GM12874 (cell line): ENCODE results near the gene FOXRED2.

Source experiments
- TF ChIP-seq, protein P1 (sequence below): IDR thresholded peaks from 2 replicates; pipeline ENCODE4 v1.5.1; 2011; ENCODE audit warnings: low read depth, mild to moderate bottlenecking, control low read depth, low read length, moderate library complexity; ENCODE audit not compliant: insufficient read depth

The FOXRED2 gene

DNA sequence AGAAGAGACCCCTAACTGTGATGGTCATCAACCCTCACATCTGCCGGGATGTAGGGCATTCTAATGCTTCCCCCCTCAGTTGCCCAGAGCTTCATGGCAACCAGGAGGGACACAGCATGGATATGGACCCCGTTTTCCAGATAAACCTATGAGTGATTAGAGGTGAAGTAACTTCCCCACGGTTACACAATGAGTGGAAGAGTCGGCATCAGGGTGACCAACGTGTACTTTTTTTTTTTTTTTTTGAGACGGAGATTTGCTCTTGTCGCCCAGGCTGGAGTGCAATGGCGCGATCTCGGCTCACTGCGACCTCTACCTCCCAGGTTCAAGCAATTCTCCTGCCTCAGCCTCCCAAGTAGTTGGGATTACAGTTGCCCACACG lies 50.4 kb downstream of the FOXRED2 start:
- TF ChIP-seq, protein P1, sequence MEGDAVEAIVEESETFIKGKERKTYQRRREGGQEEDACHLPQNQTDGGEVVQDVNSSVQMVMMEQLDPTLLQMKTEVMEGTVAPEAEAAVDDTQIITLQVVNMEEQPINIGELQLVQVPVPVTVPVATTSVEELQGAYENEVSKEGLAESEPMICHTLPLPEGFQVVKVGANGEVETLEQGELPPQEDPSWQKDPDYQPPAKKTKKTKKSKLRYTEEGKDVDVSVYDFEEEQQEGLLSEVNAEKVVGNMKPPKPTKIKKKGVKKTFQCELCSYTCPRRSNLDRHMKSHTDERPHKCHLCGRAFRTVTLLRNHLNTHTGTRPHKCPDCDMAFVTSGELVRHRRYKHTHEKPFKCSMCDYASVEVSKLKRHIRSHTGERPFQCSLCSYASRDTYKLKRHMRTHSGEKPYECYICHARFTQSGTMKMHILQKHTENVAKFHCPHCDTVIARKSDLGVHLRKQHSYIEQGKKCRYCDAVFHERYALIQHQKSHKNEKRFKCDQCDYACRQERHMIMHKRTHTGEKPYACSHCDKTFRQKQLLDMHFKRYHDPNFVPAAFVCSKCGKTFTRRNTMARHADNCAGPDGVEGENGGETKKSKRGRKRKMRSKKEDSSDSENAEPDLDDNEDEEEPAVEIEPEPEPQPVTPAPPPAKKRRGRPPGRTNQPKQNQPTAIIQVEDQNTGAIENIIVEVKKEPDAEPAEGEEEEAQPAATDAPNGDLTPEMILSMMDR: no peak

DNA sequence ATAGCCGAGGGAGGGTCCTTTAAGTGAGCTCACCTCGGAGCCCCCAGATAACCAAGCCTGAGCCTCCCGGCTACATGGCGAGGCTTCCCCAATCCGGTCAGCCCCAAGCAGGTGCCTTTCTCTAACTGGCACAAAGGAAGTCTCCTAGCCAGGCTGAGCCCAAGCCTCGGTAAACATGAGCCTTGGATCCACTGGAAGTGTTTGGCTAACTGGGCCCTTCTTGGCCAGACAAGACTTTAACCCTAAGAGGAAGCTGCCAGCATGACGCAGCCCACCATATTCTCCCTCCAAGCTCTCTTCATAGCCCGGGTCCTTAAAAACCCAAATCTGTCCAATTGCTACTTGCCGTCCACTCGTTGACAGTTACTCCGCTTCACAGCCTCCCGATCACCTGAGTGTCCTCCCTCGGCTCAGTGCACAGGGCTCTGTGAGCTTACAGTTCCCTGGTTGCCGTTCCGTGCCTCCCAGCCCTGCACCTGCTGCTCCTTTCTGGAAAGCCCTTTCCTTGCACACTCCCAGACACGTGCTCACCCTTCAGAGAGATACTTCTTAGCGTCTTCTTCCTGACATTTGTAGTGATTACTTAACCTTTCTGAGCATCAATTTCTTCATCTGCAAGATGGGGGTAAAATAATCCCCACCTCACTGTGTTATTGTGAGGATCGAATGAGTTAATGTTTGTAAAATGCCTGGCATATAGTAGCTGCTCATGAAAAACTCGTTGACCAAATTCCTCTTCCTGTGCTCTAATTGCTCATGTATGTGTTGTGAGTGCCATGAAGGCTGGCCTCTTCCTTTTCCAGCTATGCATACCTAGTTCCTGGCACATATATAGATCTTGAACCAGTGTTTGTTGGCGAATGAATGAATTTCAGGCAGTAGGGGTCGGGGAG lies 51.0 kb downstream of the FOXRED2 start:
- TF ChIP-seq, protein P1: no peak

DNA sequence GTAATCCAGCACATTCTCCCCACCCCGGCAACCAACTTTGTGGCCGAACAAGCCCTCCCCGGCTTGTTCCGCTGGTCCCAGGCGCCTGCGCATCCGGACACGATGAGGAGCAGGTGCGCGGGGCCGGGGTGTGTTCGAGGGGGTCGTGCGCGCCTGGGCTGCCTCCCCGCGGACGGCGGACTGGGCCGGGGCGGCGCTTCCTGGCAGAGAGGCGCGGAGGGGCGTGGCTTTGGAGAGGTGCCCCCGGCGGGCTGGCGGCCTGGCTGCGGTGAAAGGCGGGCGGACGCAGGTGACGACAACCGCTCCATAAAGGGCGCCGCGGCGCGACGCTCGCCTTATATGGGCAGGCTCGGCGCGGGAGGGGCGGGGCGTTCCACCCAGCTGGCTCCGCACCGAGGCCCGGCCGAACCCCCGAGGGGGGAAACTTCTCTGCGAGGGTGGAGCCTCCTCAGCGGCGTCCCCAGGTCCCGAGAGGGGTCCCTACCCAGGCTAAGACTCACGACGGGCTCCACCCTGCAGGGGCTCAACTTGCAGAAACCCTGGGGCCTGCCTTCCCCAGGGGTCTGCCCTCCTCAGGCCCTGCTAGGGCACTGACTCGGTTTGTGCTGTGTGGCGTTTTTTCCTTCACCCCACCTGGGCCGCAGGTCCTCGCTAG lies 51.8 kb downstream of the FOXRED2 start:
- TF ChIP-seq, protein P1: peak; percentile 10; the same call in 1 of the 2 replicates

DNA sequence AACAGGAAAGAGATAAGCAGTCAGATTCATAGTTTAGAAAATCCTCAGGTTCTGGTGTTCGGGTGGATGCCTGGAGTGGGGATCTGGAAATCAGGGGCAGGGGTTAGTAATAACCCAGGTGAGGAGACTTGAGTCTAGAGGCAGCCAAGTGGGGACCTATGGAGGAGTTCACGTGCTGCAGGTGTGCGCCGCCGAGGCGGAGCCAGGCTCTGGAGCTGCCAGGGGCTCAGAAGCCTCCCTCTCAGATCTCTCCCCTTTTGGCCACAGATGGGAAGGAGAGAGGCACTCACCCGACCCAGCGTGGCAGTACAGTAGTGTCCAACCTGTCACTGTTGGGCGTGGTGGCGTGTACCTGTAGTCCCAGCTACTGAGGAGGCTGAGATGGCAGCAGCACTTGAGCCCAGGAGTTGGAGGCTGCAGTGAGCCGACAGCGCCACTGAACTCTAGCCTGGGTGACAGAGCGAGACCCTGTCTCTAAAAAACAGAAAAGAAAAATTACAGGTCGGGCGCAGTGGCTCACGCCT lies 52.9 kb downstream of the FOXRED2 start:
- TF ChIP-seq, protein P1: no peak

DNA sequence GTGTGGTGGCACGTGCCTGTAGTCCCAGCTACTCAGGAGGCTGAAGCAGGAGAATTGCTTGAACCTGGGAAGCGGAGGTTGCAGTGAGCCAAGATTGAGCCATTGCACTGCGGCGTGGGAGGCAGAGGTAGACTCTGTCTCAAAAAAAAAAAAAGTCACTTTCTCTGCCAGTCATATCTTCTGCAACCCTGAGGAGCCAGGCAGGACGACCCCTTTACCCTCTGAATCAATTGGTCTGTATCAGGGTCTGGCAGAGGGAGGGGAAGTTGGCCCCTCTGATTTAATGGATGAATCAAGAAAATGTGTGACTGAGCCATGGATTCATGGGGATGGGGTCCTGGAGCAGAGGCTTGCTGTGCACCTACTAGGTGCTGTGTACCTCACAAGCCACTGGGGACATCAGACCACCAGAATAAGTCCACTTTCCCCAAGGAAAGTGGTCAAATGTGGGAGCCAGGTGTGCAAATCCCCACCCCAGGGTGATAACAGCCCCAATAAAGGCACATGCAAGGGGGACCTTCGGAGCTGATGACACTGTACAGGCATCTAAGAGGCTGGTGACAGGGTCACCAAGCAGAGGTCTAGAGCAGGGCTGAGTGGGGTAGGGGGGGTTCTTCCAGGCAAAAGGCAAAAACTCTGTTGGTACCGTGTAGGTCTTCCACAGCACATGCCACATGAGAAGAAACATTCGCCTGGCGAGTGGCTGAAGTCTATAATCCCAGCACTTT lies 54.4 kb downstream of the FOXRED2 start:
- TF ChIP-seq, protein P1: 0 out of 2 replicates have a peak, but pooled peaks have one; percentile 20

DNA sequence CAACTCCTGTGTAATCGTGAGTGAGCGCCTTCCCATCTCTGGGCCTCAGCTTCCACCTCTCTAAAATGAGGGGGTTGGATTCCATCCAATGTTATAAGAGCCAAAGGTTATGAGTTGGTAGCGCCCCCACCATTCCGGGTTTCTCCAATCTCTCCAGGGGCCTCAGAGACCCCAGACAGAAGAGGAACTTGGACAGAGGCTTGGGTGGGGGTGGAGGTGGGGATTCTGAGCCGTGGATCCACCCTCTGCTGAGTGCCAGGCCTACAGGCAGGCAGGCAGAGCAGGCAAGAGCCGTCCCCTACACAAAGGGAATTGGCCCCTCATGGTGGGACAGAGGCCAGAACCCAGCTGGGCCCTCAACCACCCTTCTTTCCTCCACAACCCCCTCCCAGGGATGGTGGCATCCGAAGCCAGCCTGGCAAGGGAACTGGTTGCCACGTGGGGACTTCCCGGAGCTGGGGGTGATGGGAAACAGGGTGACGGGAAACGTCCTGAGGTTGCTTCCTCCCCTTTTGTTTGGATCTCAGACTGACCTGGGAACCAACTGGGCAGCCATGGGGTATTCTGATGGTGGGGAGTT lies 57.2 kb downstream of the FOXRED2 start:
- TF ChIP-seq, protein P1: no peak

DNA sequence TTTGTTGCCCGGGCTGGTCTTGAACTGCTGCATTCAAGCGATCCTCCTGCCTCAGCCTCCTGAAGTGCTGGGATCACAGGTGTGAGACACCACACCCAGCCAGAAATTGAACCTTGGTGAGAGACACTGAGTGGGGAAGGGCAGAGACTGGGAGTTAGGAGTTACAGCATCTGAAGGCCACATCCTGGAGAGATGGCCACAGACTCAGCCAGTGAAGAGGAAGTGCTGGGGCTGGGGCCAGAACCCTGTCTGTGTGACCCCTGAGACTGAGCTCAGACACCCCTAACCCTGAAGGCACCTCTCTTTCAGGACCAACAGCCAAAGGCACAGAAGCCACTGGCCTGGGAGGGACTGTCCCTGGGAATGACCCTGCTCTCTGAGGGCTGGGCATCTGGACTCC lies 59.2 kb downstream of the FOXRED2 start:
- TF ChIP-seq, protein P1: no peak
